ENCODE measurements around the gene FBLN7. TPM values are rescaled to one million over a fixed set of nuclear protein-coding genes. Genes with fewer than 3 reads are reported as not detected.

Gene FBLN7
- total RNA-seq, 1 donor from 2014 or later: 0.31 TPM

DNA sequence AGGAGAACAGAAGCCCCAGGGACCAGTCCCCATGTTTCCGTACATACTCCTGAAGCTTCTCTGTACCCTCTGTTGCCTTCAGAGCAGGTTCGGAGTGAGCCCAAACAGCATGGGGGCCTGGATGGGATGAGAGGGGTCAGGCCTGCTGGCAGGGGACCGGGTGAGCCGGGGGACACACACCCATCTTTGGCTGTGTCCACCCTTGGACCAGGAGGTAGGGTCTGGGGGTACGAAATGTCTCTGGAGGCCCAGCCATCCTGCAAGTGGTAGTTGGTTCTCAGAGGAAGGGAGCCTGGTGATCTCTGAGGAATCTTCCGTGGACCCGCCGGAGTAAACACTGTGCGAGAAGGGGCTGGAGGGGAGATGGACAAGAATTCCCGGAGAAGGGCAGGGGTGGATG lies 15.3 kb downstream of the FBLN7 start:
- ATAC-seq (ENCODE audit: low read depth) (no peak), DNase-seq (no peak)
- TF ChIP-seq, protein P1, sequence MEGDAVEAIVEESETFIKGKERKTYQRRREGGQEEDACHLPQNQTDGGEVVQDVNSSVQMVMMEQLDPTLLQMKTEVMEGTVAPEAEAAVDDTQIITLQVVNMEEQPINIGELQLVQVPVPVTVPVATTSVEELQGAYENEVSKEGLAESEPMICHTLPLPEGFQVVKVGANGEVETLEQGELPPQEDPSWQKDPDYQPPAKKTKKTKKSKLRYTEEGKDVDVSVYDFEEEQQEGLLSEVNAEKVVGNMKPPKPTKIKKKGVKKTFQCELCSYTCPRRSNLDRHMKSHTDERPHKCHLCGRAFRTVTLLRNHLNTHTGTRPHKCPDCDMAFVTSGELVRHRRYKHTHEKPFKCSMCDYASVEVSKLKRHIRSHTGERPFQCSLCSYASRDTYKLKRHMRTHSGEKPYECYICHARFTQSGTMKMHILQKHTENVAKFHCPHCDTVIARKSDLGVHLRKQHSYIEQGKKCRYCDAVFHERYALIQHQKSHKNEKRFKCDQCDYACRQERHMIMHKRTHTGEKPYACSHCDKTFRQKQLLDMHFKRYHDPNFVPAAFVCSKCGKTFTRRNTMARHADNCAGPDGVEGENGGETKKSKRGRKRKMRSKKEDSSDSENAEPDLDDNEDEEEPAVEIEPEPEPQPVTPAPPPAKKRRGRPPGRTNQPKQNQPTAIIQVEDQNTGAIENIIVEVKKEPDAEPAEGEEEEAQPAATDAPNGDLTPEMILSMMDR (IDR thresholded peaks at IDR 0.05): no peak
- intact Hi-C loops (cut with micrococcal nuclease): no loop called here
- H3K4me1 Mint-ChIP-seq: peaks cover 29% of the 10 kb centered on the region
- CTCF ChIA-PET: no interaction called here
- no peak overlapping the region for H3K4me3 Mint-ChIP-seq
- H3K9me3 Mint-ChIP-seq: no peaks in the 10 kb centered on the region
- H3K27ac Mint-ChIP-seq: no peak overlapping the region
- no peaks in the 10 kb centered on the region for H3K27me3 Mint-ChIP-seq
- POLR2A ChIA-PET: no interaction called here
- H3K36me3 Mint-ChIP-seq (ENCODE audit: low read depth): no peaks in the 10 kb centered on the region

DNA sequence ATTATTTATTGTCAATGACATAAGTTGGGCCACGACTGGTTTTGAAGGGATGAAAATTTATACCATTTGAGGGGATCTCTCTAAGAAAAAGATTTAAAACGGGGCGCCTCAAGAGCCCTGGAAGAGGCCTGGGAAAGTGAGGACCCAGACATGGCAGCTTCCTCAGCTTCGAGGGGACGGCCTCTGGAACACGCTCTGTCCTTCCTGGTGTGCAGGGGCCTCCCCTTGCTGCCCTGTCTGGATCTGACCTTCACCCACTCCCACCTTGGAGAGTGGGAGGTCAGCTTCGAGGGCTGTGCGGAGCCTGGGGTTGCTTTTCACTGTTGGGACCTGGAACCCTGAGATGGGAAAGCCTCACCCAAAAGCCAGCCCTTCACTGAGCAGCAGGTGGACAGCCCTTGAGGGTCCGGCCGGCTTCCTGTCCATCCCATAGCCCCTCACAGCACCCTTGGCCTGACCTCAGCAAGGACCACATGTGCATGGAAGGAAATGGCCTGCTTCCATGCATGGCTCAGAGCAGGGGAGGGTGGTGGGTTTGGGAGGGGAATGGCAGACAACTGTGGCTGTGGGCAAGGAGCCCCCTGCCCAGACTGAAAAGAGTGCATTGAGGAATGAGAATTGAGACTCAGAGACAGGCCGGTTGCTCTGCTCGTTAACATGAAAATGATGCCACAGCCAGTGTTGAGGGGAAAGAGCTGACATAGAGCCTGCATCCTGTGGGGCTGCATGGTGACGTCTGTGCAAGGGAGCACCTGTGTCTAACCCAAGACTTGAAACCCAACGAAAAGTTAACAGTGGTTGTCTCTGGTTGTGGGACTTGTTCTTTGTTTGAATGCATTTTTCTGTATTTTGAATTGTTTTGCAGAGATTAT lies 16.3 kb downstream of the FBLN7 start:
- Mint-ChIP-seq H3K4me3 (no peak overlapping the region), H3K27me3 (no peaks in the 10 kb centered on the region), H3K9me3 (no peaks in the 10 kb centered on the region), H3K4me1 (peaks cover 37% of the 10 kb centered on the region), H3K27ac (no peak overlapping the region), H3K36me3 (ENCODE audit: low read depth) (no peaks in the 10 kb centered on the region)
- ATAC-seq (ENCODE audit: low read depth) (peak; percentile 61), DNase-seq (no peak)
- ChIA-PET CTCF (no interaction called here), POLR2A (interaction anchor here (0.6 to 0.8 kb wide), 2 partner anchors 17 to 101 kb away, joined by 3 read pairs; partner anchors contain the start of gene ZC3H8)
- TF ChIP-seq, protein P1 (IDR thresholded peaks at IDR 0.05): no peak
- intact Hi-C loops (cut with micrococcal nuclease): no loop called here

DNA sequence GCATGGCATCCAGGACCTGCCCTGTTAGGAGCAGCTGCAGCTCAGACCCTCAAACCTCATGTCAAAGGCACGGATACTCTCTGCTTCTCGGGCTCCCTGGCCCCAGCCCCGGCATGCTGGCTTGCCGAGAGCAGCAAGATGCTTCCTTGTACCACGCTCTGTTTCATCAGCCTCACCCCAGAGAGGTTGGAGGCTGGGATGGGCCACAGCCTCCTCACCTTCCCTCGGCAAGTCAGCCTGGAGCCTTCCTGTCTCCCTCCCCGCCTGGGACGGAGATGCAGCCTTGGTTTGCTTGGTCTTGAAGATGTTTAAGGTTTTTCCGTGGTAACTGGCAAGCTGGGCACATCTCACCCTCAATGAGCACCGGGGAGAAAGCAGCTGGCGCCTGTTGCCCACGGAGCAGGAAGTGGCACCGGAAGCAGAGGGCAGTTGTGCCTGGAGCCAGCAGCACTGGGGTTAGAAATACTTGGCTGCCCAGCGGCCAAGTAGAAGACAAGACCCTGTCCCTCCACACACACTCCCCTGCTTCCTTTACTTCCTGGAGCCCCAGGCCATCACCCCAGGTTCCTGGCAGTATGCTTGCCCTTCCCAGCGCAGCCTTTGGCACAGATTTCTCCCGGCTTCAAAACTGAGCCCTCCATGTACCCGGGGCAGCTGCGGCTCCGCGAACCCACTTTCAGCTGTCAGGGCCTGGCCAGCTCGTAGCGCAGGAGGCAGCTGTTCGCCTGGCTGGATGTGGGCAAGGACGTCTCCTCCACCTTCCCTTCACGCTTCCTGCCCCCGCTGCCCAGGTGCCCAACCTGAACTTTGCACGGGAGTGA lies 17.4 kb downstream of the FBLN7 start:
- ChIA-PET CTCF (interaction anchor here (1.3 kb wide), 1 partner anchor 18 kb away, joined by 3 read pairs; no protein-coding TSS in a partner anchor), POLR2A (interaction anchor here (0.6 to 0.8 kb wide), 3 partner anchors 18 to 118 kb away, joined by 3 read pairs; partner anchors contain the start of gene ZC3H8)
- H3K27ac Mint-ChIP-seq: peak overlapping the region; percentile 35
- peaks cover 43% of the 10 kb centered on the region for H3K4me1 Mint-ChIP-seq
- DNase-seq: peak; percentile 29
- peak overlapping the region; percentile 50 for H3K4me3 Mint-ChIP-seq
- intact Hi-C loops (cut with micrococcal nuclease): no loop called here
- H3K36me3 Mint-ChIP-seq (ENCODE audit: low read depth): no peaks in the 10 kb centered on the region
- ATAC-seq (ENCODE audit: low read depth): no peak
- H3K27me3 Mint-ChIP-seq: no peaks in the 10 kb centered on the region
- peaks cover 4% of the 10 kb centered on the region for H3K9me3 Mint-ChIP-seq
- TF ChIP-seq, protein P1 (IDR thresholded peaks at IDR 0.05): no peak

DNA sequence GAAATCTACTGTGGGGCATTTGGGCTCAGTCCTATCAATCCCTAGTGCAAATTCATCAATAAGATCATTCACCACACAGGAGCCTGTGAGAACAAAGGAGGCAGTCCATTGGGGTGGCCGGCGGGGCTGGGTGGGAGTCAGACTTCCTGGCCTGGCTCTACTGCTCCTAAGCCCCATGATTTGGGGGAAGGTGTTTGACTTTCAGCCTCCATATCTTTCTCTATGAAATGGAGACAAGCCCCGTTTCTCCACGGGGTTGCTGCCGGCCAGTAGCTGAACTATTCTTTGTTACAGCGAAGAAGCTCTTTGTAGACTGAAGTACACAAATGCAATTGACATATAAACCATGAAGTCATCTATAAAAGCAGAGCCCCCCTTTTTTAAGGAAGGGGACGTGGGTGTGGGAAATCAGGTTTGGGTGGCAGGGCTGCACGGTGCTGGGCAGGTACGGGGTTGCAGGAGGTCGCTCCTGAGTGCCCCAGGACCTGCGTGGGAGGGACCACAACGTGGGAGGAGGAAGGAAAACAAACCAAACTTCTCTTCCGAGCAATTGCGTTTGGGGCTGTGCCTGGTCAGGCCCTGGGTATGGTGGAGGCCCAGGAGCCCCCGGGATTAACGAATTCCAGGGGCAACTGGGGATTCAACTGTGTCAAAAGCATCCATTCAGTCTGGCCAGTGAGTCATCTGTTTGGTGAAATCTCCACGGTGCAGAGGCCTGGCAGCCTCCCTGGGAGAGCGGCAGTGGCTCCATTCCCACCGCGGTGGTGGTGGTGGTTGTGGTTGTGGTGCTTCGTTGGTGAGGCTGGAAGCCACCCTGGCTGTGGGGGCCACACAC lies 18.2 kb downstream of the FBLN7 start:
- Mint-ChIP-seq H3K36me3 (ENCODE audit: low read depth) (no peaks in the 10 kb centered on the region), H3K27me3 (no peaks in the 10 kb centered on the region), H3K4me3 (peak overlapping the region; percentile 50), H3K27ac (peak overlapping the region; percentile 61), H3K9me3 (peaks cover 4% of the 10 kb centered on the region), H3K4me1 (peaks cover 43% of the 10 kb centered on the region)
- intact Hi-C loops (cut with micrococcal nuclease): no loop called here
- DNase-seq: no peak
- TF ChIP-seq, protein P1 (IDR thresholded peaks at IDR 0.05): no peak
- POLR2A ChIA-PET: interaction anchor here (0.6 kb wide), 1 partner anchor 117 kb away, joined by 3 read pairs; no protein-coding TSS in a partner anchor
- CTCF ChIA-PET: interaction anchor here (1.3 kb wide), 1 partner anchor 17 kb away, joined by 3 read pairs; no protein-coding TSS in a partner anchor
- ATAC-seq (ENCODE audit: low read depth): no peak

Measured in activated B cell treated with CpG ODN at 0.5 μM for 24 hours (primary cell).